GM12878 (cell line): ENCODE results near the gene SLC51A. TPM values are rescaled to one million over a fixed set of nuclear protein-coding genes. Genes with fewer than 3 reads are reported as not detected.

Experiments used
- CREB1 ChIP-seq: IDR thresholded peaks from 2 replicates; pipeline ENCODE4 v1.6.1; 2012; ENCODE audit warnings: low read depth, mild to moderate bottlenecking, inconsistent platforms
- DPF2 ChIP-seq: fragments of 450-650 bp; IDR thresholded peaks from 2 replicates; pipeline ENCODE4 v1.6.1; 2017; ENCODE audit warnings: mild to moderate bottlenecking
- JUNB ChIP-seq: IDR thresholded peaks from 2 replicates; pipeline ENCODE4 v1.6.1; 2016; ENCODE audit warnings: antibody characterized with exemption, mild to moderate bottlenecking
- PAX5 ChIP-seq: IDR thresholded peaks from 2 replicates; pipeline ENCODE4 v1.6.1; 2011; ENCODE audit warnings: low read depth, low read length, borderline replicate concordance
- POLR2AphosphoS5 ChIP-seq: IDR thresholded peaks from 2 replicates; pipeline ENCODE4 v1.6.1; 2011; ENCODE audit warnings: mild to moderate bottlenecking, low read length, inconsistent platforms
- RBBP5 ChIP-seq: fragments of 200-600 bp; sonication (generic); conservative IDR thresholded peaks from 2 replicates; pipeline ENCODE4 v1.6.1; 2016
- SREBF2 ChIP-seq: IDR thresholded peaks from 2 replicates; pipeline ENCODE4 v1.6.1; 2012; ENCODE audit warnings: mild to moderate bottlenecking, low read length
- WRNIP1 ChIP-seq: IDR thresholded peaks from 2 replicates; pipeline ENCODE4 v1.6.1; 2011; ENCODE audit warnings: low read depth, low read length, improper control_type of control experiment, borderline replicate concordance
- ZNF24 ChIP-seq: fragments of 450-650 bp; IDR thresholded peaks from 2 replicates; pipeline ENCODE4 v1.6.1; 2017; ENCODE audit warnings: antibody characterized with exemption, mild to moderate bottlenecking
- polyA plus RNA-seq, 11 experiments: library from polyadenylated mRNA; depleted of rRNA in 4 of 11; unstranded in 6 of 11; stranded (reverse) in 5 of 11; fragments of >200 nt; fragmentation: Nextera tagmentation in 4 of 11; fragmentation: Illumina TruSeq in 1 of 11; extraction: Ambion mirVana in 4 of 11; extraction: Trizol in 1 of 11; gene quantifications; 1 replicate in 1 of 11; 2 replicates in 10 of 11; pipeline versions ENCODE4 v1.2.1 to v1.2.3, GENCODE V29; 2011 to 2016; ENCODE audit warnings: inconsistent platforms in 2 of 11, missing spikeins in 2 of 11, low read depth in 1 of 11
- total RNA-seq, 4 experiments: library from RNA; depleted of rRNA in 3 of 4; stranded (reverse); fragments of >200 nt in 3 of 4; fragmentation: Illumina TruSeq in 1 of 4; extraction: Trizol in 1 of 4; gene quantifications; 2 replicates each; pipeline versions ENCODE4 v1.2.1 to v1.2.3, GENCODE V29; 2013 to 2021
- TF ChIP-seq, protein P1 (sequence below): fragments of 450-650 bp; IDR thresholded peaks from 2 replicates; pipeline ENCODE4 v1.6.1; 2016; ENCODE audit warnings: mild to moderate bottlenecking, moderate library complexity, borderline replicate concordance
- TF ChIP-seq, protein P2 (sequence below): IDR thresholded peaks from 2 replicates; pipeline ENCODE4 v1.6.1; 2012; ENCODE audit warnings: improper control_type of control experiment, low read depth, low read length; ENCODE audit not compliant: insufficient replicate concordance

SLC51A gene
- total and polyA plus RNA-seq, 10 of the 15 experiments (the other 5 are each of a cell fraction or from before 2014, with no cell fraction given), result 0.99 to 3.9 (median 2.2) TPM; not detected in 6

GRCh38 chr3:196227121-196227561 is 10.8 kb downstream of the SLC51A start (continued):
- TF ChIP-seq, protein P1, sequence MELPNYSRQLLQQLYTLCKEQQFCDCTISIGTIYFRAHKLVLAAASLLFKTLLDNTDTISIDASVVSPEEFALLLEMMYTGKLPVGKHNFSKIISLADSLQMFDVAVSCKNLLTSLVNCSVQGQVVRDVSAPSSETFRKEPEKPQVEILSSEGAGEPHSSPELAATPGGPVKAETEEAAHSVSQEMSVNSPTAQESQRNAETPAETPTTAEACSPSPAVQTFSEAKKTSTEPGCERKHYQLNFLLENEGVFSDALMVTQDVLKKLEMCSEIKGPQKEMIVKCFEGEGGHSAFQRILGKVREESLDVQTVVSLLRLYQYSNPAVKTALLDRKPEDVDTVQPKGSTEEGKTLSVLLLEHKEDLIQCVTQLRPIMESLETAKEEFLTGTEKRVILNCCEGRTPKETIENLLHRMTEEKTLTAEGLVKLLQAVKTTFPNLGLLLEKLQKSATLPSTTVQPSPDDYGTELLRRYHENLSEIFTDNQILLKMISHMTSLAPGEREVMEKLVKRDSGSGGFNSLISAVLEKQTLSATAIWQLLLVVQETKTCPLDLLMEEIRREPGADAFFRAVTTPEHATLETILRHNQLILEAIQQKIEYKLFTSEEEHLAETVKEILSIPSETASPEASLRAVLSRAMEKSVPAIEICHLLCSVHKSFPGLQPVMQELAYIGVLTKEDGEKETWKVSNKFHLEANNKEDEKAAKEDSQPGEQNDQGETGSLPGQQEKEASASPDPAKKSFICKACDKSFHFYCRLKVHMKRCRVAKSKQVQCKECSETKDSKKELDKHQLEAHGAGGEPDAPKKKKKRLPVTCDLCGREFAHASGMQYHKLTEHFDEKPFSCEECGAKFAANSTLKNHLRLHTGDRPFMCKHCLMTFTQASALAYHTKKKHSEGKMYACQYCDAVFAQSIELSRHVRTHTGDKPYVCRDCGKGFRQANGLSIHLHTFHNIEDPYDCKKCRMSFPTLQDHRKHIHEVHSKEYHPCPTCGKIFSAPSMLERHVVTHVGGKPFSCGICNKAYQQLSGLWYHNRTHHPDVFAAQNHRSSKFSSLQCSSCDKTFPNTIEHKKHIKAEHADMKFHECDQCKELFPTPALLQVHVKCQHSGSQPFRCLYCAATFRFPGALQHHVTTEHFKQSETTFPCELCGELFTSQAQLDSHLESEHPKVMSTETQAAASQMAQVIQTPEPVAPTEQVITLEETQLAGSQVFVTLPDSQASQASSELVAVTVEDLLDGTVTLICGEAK, result no peak
- TF ChIP-seq DPF2 (no peak), ZNF24 (no peak), POLR2AphosphoS5 (no peak), CREB1 (no peak), WRNIP1 (no peak), JUNB (no peak), RBBP5 (no peak), PAX5 (no peak), SREBF2 (no peak)
- TF ChIP-seq, protein P2, sequence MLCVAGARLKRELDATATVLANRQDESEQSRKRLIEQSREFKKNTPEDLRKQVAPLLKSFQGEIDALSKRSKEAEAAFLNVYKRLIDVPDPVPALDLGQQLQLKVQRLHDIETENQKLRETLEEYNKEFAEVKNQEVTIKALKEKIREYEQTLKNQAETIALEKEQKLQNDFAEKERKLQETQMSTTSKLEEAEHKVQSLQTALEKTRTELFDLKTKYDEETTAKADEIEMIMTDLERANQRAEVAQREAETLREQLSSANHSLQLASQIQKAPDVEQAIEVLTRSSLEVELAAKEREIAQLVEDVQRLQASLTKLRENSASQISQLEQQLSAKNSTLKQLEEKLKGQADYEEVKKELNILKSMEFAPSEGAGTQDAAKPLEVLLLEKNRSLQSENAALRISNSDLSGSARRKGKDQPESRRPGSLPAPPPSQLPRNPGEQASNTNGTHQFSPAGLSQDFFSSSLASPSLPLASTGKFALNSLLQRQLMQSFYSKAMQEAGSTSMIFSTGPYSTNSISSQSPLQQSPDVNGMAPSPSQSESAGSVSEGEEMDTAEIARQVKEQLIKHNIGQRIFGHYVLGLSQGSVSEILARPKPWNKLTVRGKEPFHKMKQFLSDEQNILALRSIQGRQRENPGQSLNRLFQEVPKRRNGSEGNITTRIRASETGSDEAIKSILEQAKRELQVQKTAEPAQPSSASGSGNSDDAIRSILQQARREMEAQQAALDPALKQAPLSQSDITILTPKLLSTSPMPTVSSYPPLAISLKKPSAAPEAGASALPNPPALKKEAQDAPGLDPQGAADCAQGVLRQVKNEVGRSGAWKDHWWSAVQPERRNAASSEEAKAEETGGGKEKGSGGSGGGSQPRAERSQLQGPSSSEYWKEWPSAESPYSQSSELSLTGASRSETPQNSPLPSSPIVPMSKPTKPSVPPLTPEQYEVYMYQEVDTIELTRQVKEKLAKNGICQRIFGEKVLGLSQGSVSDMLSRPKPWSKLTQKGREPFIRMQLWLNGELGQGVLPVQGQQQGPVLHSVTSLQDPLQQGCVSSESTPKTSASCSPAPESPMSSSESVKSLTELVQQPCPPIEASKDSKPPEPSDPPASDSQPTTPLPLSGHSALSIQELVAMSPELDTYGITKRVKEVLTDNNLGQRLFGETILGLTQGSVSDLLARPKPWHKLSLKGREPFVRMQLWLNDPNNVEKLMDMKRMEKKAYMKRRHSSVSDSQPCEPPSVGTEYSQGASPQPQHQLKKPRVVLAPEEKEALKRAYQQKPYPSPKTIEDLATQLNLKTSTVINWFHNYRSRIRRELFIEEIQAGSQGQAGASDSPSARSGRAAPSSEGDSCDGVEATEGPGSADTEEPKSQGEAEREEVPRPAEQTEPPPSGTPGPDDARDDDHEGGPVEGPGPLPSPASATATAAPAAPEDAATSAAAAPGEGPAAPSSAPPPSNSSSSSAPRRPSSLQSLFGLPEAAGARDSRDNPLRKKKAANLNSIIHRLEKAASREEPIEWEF, result no peak
